Mucosa of stomach (tissue), 1 donor: ENCODE measurements around the gene NKX2-1.

Source experiments
- H3K27me3 ChIP-seq: one replicate; pipeline ENCODE4 v1.7.0; 2013; ENCODE audit warnings: mild to moderate bottlenecking, low read length; ENCODE audit not compliant: control insufficient read depth, insufficient read depth
- H3K36me3 ChIP-seq: one replicate; pipeline ENCODE4 v1.7.0; 2013; ENCODE audit warnings: low read length; ENCODE audit not compliant: control insufficient read depth, insufficient read depth
- H3K4me1 ChIP-seq: one replicate; pipeline ENCODE4 v1.7.0; 2013; ENCODE audit warnings: mild to moderate bottlenecking, low read length; ENCODE audit not compliant: control insufficient read depth, insufficient read depth
- H3K4me3 ChIP-seq: one replicate; pipeline ENCODE4 v1.7.0; 2013; ENCODE audit warnings: low read length
- H3K9ac ChIP-seq: one replicate; pipeline ENCODE4 v1.7.0; 2013; ENCODE audit warnings: mild to moderate bottlenecking, low read length, moderate library complexity
- H3K9me3 ChIP-seq: one replicate; pipeline ENCODE4 v1.7.0; 2013; ENCODE audit warnings: mild to moderate bottlenecking, low read length, moderate library complexity; ENCODE audit not compliant: control insufficient read depth
- donor health status: Pancreatic carcinoma.

Gene NKX2-1

GRCh38 chr14:36515105-36515593 lies 4.9 kb downstream of the NKX2-1 start:
- Histone ChIP-seq H3K36me3 (no peaks in the 10 kb centered on the region), H3K9me3 (no peaks in the 10 kb centered on the region), H3K4me3 (no peak overlapping the region), H3K4me1 (peaks cover 5% of the 10 kb centered on the region), H3K27me3 (peaks cover 90% of the 10 kb centered on the region), H3K9ac (no peak overlapping the region)

GRCh38 chr14:36514278-36515104 lies 5.5 kb downstream of the NKX2-1 start:
- H3K9ac ChIP-seq, result no peak overlapping the region

GRCh38 chr14:36513451-36514277 lies 6.4 kb downstream of the NKX2-1 start:
- no peaks in the 10 kb centered on the region for H3K4me1 ChIP-seq
- no peak overlapping the region for H3K4me3 ChIP-seq
- no peaks in the 10 kb centered on the region for H3K36me3 ChIP-seq
- peaks cover 90% of the 10 kb centered on the region for H3K27me3 ChIP-seq
- no peaks in the 10 kb centered on the region for H3K9me3 ChIP-seq
- H3K9ac ChIP-seq, result no peak overlapping the region

More at GRCh38 chr14:36514278-36515104, 5.5 kb downstream of the NKX2-1 start:
- Histone ChIP-seq H3K4me1 (no peaks in the 10 kb centered on the region), H3K36me3 (no peaks in the 10 kb centered on the region), H3K27me3 (peaks cover 90% of the 10 kb centered on the region), H3K9me3 (no peaks in the 10 kb centered on the region), H3K4me3 (no peak overlapping the region)

- no peak overlapping the region for H3K4me3 ChIP-seq
- H3K27me3 ChIP-seq, result peaks cover 88% of the 10 kb centered on the region
- no peak overlapping the region for H3K9ac ChIP-seq
- H3K36me3 ChIP-seq, result no peaks in the 10 kb centered on the region
- H3K4me1 ChIP-seq, result no peaks in the 10 kb centered on the region
- H3K9me3 ChIP-seq, result no peaks in the 10 kb centered on the region
These were observed 7.0 kb downstream of the NKX2-1 start for GRCh38 chr14:36513012-36513420.

- Histone ChIP-seq H3K9me3 (no peaks in the 10 kb centered on the region), H3K9ac (no peak overlapping the region), H3K4me3 (no peak overlapping the region), H3K4me1 (no peaks in the 10 kb centered on the region), H3K27me3 (peaks cover 89% of the 10 kb centered on the region), H3K36me3 (no peaks in the 10 kb centered on the region)
These were observed 7.4 kb downstream of the NKX2-1 start for GRCh38 chr14:36512585-36513003.

DNA sequence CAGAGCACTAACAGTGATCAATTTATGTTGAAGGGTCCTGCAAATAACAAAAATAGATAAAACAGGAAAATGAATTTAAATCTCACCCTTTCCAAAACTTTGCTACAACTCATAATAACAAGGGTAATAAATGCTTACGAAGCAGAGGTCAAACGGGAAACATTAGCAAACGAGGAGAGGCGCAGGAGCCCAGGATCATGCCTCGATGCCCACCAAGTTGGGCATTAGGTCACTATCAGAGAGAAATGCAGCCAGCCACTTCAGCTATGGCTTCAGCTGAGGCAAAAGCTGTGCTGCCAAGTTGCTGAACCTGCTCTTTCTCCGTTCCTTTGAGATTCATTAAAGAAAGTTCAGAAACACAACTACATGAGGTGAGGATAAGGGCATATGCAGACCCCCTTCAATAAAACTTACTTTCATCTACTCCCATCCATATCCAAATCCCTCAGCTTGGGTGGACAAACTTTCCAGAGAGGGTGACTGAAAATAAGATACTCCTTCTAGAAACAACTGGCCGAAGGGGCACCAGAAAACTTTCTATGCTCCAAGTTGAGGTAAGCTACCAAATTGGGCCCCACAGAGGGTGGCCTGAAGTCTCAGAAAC lies 7.9 kb downstream of the NKX2-1 start:
- no peak overlapping the region for H3K4me3 ChIP-seq
- peaks cover 88% of the 10 kb centered on the region for H3K27me3 ChIP-seq

GRCh38 chr14:36510874-36511273 lies 9.2 kb downstream of the NKX2-1 start:
- H3K27me3 ChIP-seq, result peaks cover 89% of the 10 kb centered on the region
- no peaks in the 10 kb centered on the region for H3K36me3 ChIP-seq
- H3K4me1 ChIP-seq, result no peaks in the 10 kb centered on the region
- no peaks in the 10 kb centered on the region for H3K9me3 ChIP-seq
- H3K9ac ChIP-seq, result no peak overlapping the region
- no peak overlapping the region for H3K4me3 ChIP-seq

More for the DNA sequence above, 7.9 kb downstream of the NKX2-1 start:
- Histone ChIP-seq H3K9me3 (no peaks in the 10 kb centered on the region), H3K9ac (no peak overlapping the region), H3K4me1 (no peaks in the 10 kb centered on the region), H3K36me3 (no peaks in the 10 kb centered on the region)

DNA sequence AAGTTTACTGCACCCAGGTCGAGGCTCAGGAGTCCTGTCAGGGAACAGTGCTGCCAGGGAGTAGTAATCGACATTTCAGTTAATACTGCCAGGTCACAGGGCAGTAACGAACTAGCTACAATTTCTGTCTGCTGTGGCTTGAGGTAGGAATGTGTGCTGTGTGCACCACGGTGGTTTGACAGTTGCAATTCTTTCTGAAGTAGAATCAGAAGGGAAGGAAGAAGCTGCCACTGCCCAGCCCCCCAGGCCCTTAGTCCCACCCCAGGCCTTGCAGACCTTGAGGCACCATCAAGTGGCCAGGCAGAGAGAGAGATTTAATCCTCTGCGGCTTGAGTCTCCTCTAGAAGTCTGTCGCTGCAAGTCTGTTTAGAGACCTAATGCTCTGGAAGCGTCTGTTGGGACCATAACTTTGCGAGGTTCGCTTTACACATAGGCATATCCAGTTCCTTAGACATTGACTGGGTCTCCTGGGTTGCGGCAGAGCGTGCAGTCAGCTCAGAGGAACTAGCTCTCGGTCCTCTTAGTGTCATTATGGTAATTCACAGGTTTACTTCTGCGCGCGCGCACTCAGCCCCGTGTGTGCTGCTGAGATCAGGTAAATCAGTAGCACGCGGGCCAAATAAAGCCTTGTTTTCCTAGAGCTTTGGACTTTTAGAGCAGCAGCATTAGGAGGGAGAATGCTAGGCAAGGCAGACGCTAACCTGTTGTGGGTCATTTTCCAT lies 9.8 kb downstream of the NKX2-1 start:
- no peaks in the 10 kb centered on the region for H3K36me3 ChIP-seq
- peaks cover 90% of the 10 kb centered on the region for H3K27me3 ChIP-seq
- H3K4me3 ChIP-seq, result no peak overlapping the region
- H3K9me3 ChIP-seq, result no peaks in the 10 kb centered on the region
- no peak overlapping the region for H3K9ac ChIP-seq
- no peaks in the 10 kb centered on the region for H3K4me1 ChIP-seq

DNA sequence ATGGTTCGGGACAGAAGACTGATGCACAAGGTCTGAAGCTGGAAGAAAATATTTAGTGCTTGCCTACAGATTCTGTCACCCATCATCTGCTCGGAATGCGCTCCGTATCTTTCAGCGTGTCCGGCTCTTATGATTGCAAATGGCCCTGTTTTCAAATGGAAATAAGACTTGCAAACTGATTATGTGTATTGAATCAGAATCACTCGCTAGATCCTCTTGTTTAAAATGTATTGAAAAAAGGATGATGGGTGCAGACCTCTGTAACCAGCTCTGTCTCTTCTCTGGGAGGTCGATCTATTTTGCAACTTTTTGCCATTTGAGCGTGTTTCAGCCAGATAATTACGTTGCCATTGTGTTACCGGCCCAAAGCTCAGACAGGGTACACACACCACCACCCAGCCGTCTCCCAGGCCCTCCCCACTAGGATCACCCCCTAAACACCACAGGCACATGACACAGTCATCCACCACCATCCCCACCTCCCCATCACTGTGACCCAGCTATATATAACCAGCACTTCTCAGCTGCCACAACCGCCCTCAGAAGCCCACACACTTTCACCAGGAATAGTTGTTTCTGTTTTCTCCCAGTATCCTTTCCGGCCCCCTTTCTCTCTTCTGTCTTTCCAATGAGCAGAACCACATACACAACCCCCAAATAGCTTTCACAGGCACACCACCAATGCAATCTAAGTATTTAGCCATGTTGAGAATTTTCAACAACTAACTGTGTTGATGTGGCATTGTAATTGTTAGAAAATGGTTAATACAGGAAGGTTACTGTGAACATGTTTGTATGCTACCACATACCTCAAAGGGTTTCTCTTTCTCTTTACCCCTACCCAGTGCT lies 10.7 kb downstream of the NKX2-1 start:
- Histone ChIP-seq H3K9ac (no peak overlapping the region), H3K27me3 (peaks cover 90% of the 10 kb centered on the region), H3K4me1 (no peaks in the 10 kb centered on the region), H3K9me3 (no peaks in the 10 kb centered on the region), H3K36me3 (no peaks in the 10 kb centered on the region), H3K4me3 (no peak overlapping the region)

DNA sequence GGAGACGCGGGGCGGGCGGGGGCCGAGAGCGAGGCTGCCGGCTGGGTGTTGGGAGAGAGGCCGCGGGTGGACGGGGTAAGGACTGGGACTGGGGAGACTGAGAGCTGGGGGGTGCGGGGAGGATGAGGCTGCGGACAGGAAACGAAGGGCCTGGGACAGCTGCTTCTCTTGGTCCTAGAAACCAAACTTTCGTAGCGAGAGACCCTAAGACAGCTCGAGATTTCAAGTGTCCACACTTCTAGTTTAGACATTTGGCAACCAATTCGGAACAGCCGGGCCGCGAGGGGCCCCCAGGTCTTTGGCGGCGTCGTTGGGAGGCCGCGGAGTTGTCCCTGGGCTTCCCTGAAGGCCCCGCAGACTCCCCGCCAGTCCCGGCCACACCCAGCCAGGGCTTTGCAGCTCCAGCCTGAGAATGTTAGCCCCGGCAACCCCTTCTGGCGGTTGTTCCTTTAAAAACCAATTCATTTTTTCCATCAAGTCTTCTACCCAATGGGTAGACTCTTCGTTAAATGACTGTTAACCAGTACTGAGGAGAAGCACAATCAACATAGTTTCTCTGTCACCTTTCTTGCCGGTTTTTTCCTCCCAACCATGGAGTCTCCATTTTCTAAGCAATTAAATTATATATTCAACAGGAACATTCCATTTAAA lies 11.5 kb downstream of the NKX2-1 start:
- H3K27me3 ChIP-seq, result peaks cover 90% of the 10 kb centered on the region
- no peaks in the 10 kb centered on the region for H3K36me3 ChIP-seq
- no peaks in the 10 kb centered on the region for H3K4me1 ChIP-seq
- no peaks in the 10 kb centered on the region for H3K9me3 ChIP-seq
- no peak overlapping the region for H3K4me3 ChIP-seq
- H3K9ac ChIP-seq, result no peak overlapping the region
